ENCODE data around the gene CALHM2.
"Not testable (repeated sequence)": the region's sequence is repeated elsewhere in the genome, so short reads cannot be mapped to it uniquely, and the experiment has no call there.

CALHM2 gene

GRCh38 chr10:103492655-103493261 lies 40.6 kb upstream of the CALHM2 start:
- Histone ChIP-seq H3K4me3 (ENCODE audit: insufficient read depth, low read depth, low read length, poor library complexity, severe bottlenecking) (peak overlapping the region; percentile 54), H3K4me1 (ENCODE audit: control insufficient read depth, insufficient read depth, low read length, poor library complexity, severe bottlenecking) (peaks cover 15% of the 10 kb centered on the region), H3K27ac (ENCODE audit: insufficient read depth, low read length, poor library complexity, severe bottlenecking) (no peak overlapping the region), H3K36me3 (ENCODE audit: control insufficient read depth, insufficient read depth, low read length) (no peaks in the 10 kb centered on the region), H3K9me3 (ENCODE audit: control insufficient read depth, low read length) (no peaks in the 10 kb centered on the region), H3K27me3 (replicated peaks; ENCODE audit: control insufficient read depth, insufficient read depth, low read length, poor library complexity, severe bottlenecking) (peaks cover 12% of the 10 kb centered on the region)
- no peak for DNase-seq

GRCh38 chr10:103491729-103492364 lies 39.7 kb upstream of the CALHM2 start:
- Histone ChIP-seq H3K9me3 (ENCODE audit: control insufficient read depth, low read length) (no peaks in the 10 kb centered on the region), H3K27me3 (replicated peaks; ENCODE audit: control insufficient read depth, insufficient read depth, low read length, poor library complexity, severe bottlenecking) (peaks cover 12% of the 10 kb centered on the region), H3K4me1 (ENCODE audit: control insufficient read depth, insufficient read depth, low read length, poor library complexity, severe bottlenecking) (peaks cover 15% of the 10 kb centered on the region), H3K36me3 (ENCODE audit: control insufficient read depth, insufficient read depth, low read length) (no peaks in the 10 kb centered on the region), H3K4me3 (ENCODE audit: insufficient read depth, low read depth, low read length, poor library complexity, severe bottlenecking) (no peak overlapping the region), H3K27ac (ENCODE audit: insufficient read depth, low read length, poor library complexity, severe bottlenecking) (no peak overlapping the region)
- DNase-seq = no peak

GRCh38 chr10:103490986-103491314 lies 38.8 kb upstream of the CALHM2 start:
- Histone ChIP-seq H3K27ac (ENCODE audit: insufficient read depth, low read length, poor library complexity, severe bottlenecking) (no peak overlapping the region), H3K27me3 (replicated peaks; ENCODE audit: control insufficient read depth, insufficient read depth, low read length, poor library complexity, severe bottlenecking) (peaks cover 12% of the 10 kb centered on the region), H3K36me3 (ENCODE audit: control insufficient read depth, insufficient read depth, low read length) (no peaks in the 10 kb centered on the region)

GRCh38 chr10:103487410-103487708 lies 35.2 kb upstream of the CALHM2 start:
- Histone ChIP-seq H3K27me3 (replicated peaks; ENCODE audit: control insufficient read depth, insufficient read depth, low read length, poor library complexity, severe bottlenecking) (no peaks in the 10 kb centered on the region), H3K27ac (ENCODE audit: insufficient read depth, low read length, poor library complexity, severe bottlenecking) (no peak overlapping the region), H3K36me3 (ENCODE audit: control insufficient read depth, insufficient read depth, low read length) (no peaks in the 10 kb centered on the region), H3K4me1 (ENCODE audit: control insufficient read depth, insufficient read depth, low read length, poor library complexity, severe bottlenecking) (peaks cover 6% of the 10 kb centered on the region), H3K9me3 (ENCODE audit: control insufficient read depth, low read length) (no peaks in the 10 kb centered on the region), H3K4me3 (ENCODE audit: insufficient read depth, low read depth, low read length, poor library complexity, severe bottlenecking) (no peak overlapping the region)
- no peak for DNase-seq

More at GRCh38 chr10:103490986-103491314, 38.8 kb upstream of the CALHM2 start:
- H3K4me1 ChIP-seq (ENCODE audit: control insufficient read depth, insufficient read depth, low read length, poor library complexity, severe bottlenecking) = peaks cover 15% of the 10 kb centered on the region
- DNase-seq = no peak
- no peak overlapping the region for H3K4me3 ChIP-seq (ENCODE audit: insufficient read depth, low read depth, low read length, poor library complexity, severe bottlenecking)
- no peaks in the 10 kb centered on the region for H3K9me3 ChIP-seq (ENCODE audit: control insufficient read depth, low read length)

- H3K9me3 ChIP-seq (ENCODE audit: control insufficient read depth, low read length); H3K27me3 ChIP-seq (replicated peaks; ENCODE audit: control insufficient read depth, insufficient read depth, low read length, poor library complexity, severe bottlenecking); DNase-seq; H3K4me3 ChIP-seq (ENCODE audit: insufficient read depth, low read depth, low read length, poor library complexity, severe bottlenecking); H3K4me1 ChIP-seq (ENCODE audit: control insufficient read depth, insufficient read depth, low read length, poor library complexity, severe bottlenecking); H3K36me3 ChIP-seq (ENCODE audit: control insufficient read depth, insufficient read depth, low read length); H3K27ac ChIP-seq (ENCODE audit: insufficient read depth, low read length, poor library complexity, severe bottlenecking): not testable (repeated sequence)
Observed at GRCh38 chr10:103486635-103487409, 34.7 kb upstream of the CALHM2 start.

- no peak overlapping the region for H3K4me3 ChIP-seq (ENCODE audit: insufficient read depth, low read depth, low read length, poor library complexity, severe bottlenecking)
- H3K36me3 ChIP-seq (ENCODE audit: control insufficient read depth, insufficient read depth, low read length) = no peaks in the 10 kb centered on the region
- H3K27ac ChIP-seq (ENCODE audit: insufficient read depth, low read length, poor library complexity, severe bottlenecking) = no peak overlapping the region
- H3K9me3 ChIP-seq (ENCODE audit: control insufficient read depth, low read length) = no peaks in the 10 kb centered on the region
- DNase-seq = peak in 1 of 3 donors; percentile 24
- H3K27me3 ChIP-seq (replicated peaks; ENCODE audit: control insufficient read depth, insufficient read depth, low read length, poor library complexity, severe bottlenecking) = no peaks in the 10 kb centered on the region
- no peaks in the 10 kb centered on the region for H3K4me1 ChIP-seq (ENCODE audit: control insufficient read depth, insufficient read depth, low read length, poor library complexity, severe bottlenecking)
Observed at GRCh38 chr10:103481974-103482531, 29.9 kb upstream of the CALHM2 start.

GRCh38 chr10:103480521-103480920 lies 28.4 kb upstream of the CALHM2 start:
- Histone ChIP-seq H3K4me3 (ENCODE audit: insufficient read depth, low read depth, low read length, poor library complexity, severe bottlenecking) (no peak overlapping the region), H3K27me3 (replicated peaks; ENCODE audit: control insufficient read depth, insufficient read depth, low read length, poor library complexity, severe bottlenecking) (no peaks in the 10 kb centered on the region), H3K4me1 (ENCODE audit: control insufficient read depth, insufficient read depth, low read length, poor library complexity, severe bottlenecking) (no peaks in the 10 kb centered on the region), H3K27ac (ENCODE audit: insufficient read depth, low read length, poor library complexity, severe bottlenecking) (no peak overlapping the region), H3K9me3 (ENCODE audit: control insufficient read depth, low read length) (no peaks in the 10 kb centered on the region), H3K36me3 (ENCODE audit: control insufficient read depth, insufficient read depth, low read length) (no peaks in the 10 kb centered on the region)
- no peak for DNase-seq

GRCh38 chr10:103479135-103479534 lies 27.0 kb upstream of the CALHM2 start, which contains the start of gene CALHM3:
Gene CALHM3 (minus strand): TSS chr10:103479240. CDS start chr10:103479032, 208 bp downstream.
- H3K27ac ChIP-seq (ENCODE audit: insufficient read depth, low read length, poor library complexity, severe bottlenecking) = no peak within 1 kb of the TSS
- H3K27me3 ChIP-seq (replicated peaks; ENCODE audit: control insufficient read depth, insufficient read depth, low read length, poor library complexity, severe bottlenecking) = no peaks in the 10 kb centered on the region
- H3K4me1 ChIP-seq (ENCODE audit: control insufficient read depth, insufficient read depth, low read length, poor library complexity, severe bottlenecking) = no peaks in the 10 kb centered on the region
- DNase-seq = no peak
- H3K9me3 ChIP-seq (ENCODE audit: control insufficient read depth, low read length) = no peaks in the 10 kb centered on the region
- H3K4me3 ChIP-seq (ENCODE audit: insufficient read depth, low read depth, low read length, poor library complexity, severe bottlenecking) = no peak within 1 kb of the TSS
- H3K36me3 ChIP-seq (ENCODE audit: control insufficient read depth, insufficient read depth, low read length) = no peaks in the 10 kb centered on the region

GRCh38 chr10:103478671-103479070 lies 26.5 kb upstream of the CALHM2 start:
- no peaks in the 10 kb centered on the region for H3K36me3 ChIP-seq (ENCODE audit: control insufficient read depth, insufficient read depth, low read length)
- no peak for DNase-seq
- H3K9me3 ChIP-seq (ENCODE audit: control insufficient read depth, low read length) = no peaks in the 10 kb centered on the region
- H3K4me3 ChIP-seq (ENCODE audit: insufficient read depth, low read depth, low read length, poor library complexity, severe bottlenecking) = no peak overlapping the region
- H3K27me3 ChIP-seq (replicated peaks; ENCODE audit: control insufficient read depth, insufficient read depth, low read length, poor library complexity, severe bottlenecking) = no peaks in the 10 kb centered on the region
- no peak overlapping the region for H3K27ac ChIP-seq (ENCODE audit: insufficient read depth, low read length, poor library complexity, severe bottlenecking)
- no peaks in the 10 kb centered on the region for H3K4me1 ChIP-seq (ENCODE audit: control insufficient read depth, insufficient read depth, low read length, poor library complexity, severe bottlenecking)

All from effector memory CD4-positive, alpha-beta T cell (primary cell).